ENCODE results near the gene MTRR.
A peak's percentile ranks its signal among the peaks of the same experiment; 100 is the strongest.

MTRR gene

GRCh38 chr5:7868773-7869473 lies at the start of gene MTRR, which contains the start of gene FASTKD3:
Gene MTRR (plus strand): TSS chr5:7869148. CDS start chr5:7870795, 1,647 bp downstream.
Gene FASTKD3 (minus strand): TSS chr5:7869031. CDS start chr5:7868083, 948 bp downstream.
- peaks cover 19% of the 10 kb centered on the region for H3K36me3 ChIP-seq (replicated peaks; ENCODE audit: low read depth, low read length)
- H3K79me2 ChIP-seq (ENCODE audit: low read length), result peaks cover 74% of the 10 kb centered on the region
- no peaks in the 10 kb centered on the region for H3K27me3 ChIP-seq (ENCODE audit: low read depth, low read length)
- H3K4me2 ChIP-seq (ENCODE audit: low read length), result peak within 1 kb of the TSS; percentile 88
- H2AFZ ChIP-seq (ENCODE audit: low read depth, low read length), result peak within 1 kb of the TSS; percentile 41
- no peaks in the 10 kb centered on the region for H3K9me3 ChIP-seq (ENCODE audit: insufficient read depth, low read length)
- peak within 1 kb of the TSS; percentile 91 for H3K9ac ChIP-seq (ENCODE audit: low read length)
- no peak for TF ChIP-seq EZH2phosphoT487 (IDR thresholded peaks at IDR 0.05; ENCODE audit: low read depth)
- TF ChIP-seq CTCF (IDR thresholded peaks at IDR 0.05; ENCODE audit: low read depth, low read length), result no peak
- peaks cover 40% of the 10 kb centered on the region for H4K20me1 ChIP-seq (ENCODE audit: insufficient read depth, low read length)
- peaks cover 43% of the 10 kb centered on the region for H3K4me1 ChIP-seq (ENCODE audit: low read length)
- peak within 1 kb of the TSS; percentile 54 for H3K27ac ChIP-seq (ENCODE audit: low read length)
- H3K4me3 ChIP-seq (ENCODE audit: low read length), result peak within 1 kb of the TSS; percentile 93

GRCh38 chr5:7822449-7822848 lies 46.5 kb upstream of the MTRR start:
- Histone ChIP-seq H2AFZ (ENCODE audit: low read depth, low read length) (no peak overlapping the region), H4K20me1 (ENCODE audit: insufficient read depth, low read length) (no peaks in the 10 kb centered on the region), H3K79me2 (ENCODE audit: low read length) (no peaks in the 10 kb centered on the region), H3K36me3 (replicated peaks; ENCODE audit: low read depth, low read length) (no peaks in the 10 kb centered on the region), H3K27ac (ENCODE audit: low read length) (no peak overlapping the region), H3K4me1 (ENCODE audit: low read length) (no peaks in the 10 kb centered on the region), H3K9ac (ENCODE audit: low read length) (no peak overlapping the region), H3K9me3 (ENCODE audit: insufficient read depth, low read length) (no peaks in the 10 kb centered on the region), H3K4me2 (ENCODE audit: low read length) (no peak overlapping the region), H3K27me3 (ENCODE audit: low read depth, low read length) (no peaks in the 10 kb centered on the region), H3K4me3 (ENCODE audit: low read length) (no peak overlapping the region)
- TF ChIP-seq EZH2phosphoT487 (IDR thresholded peaks at IDR 0.05; ENCODE audit: low read depth) (no peak), CTCF (IDR thresholded peaks at IDR 0.05; ENCODE audit: low read depth, low read length) (no peak)

- no peaks in the 10 kb centered on the region for H3K27me3 ChIP-seq (ENCODE audit: low read depth, low read length)
- no peak overlapping the region for H3K4me2 ChIP-seq (ENCODE audit: low read length)
- no peak overlapping the region for H3K27ac ChIP-seq (ENCODE audit: low read length)
- TF ChIP-seq EZH2phosphoT487 (IDR thresholded peaks at IDR 0.05; ENCODE audit: low read depth) (no peak), CTCF (IDR thresholded peaks at IDR 0.05; ENCODE audit: low read depth, low read length) (no peak)
- no peak overlapping the region for H3K4me3 ChIP-seq (ENCODE audit: low read length)
- no peaks in the 10 kb centered on the region for H4K20me1 ChIP-seq (ENCODE audit: insufficient read depth, low read length)
- H2AFZ ChIP-seq (ENCODE audit: low read depth, low read length), result no peak overlapping the region
- H3K36me3 ChIP-seq (replicated peaks; ENCODE audit: low read depth, low read length), result no peaks in the 10 kb centered on the region
- no peaks in the 10 kb centered on the region for H3K79me2 ChIP-seq (ENCODE audit: low read length)
- no peak overlapping the region for H3K9ac ChIP-seq (ENCODE audit: low read length)
- H3K9me3 ChIP-seq (ENCODE audit: insufficient read depth, low read length), result no peaks in the 10 kb centered on the region
- no peaks in the 10 kb centered on the region for H3K4me1 ChIP-seq (ENCODE audit: low read length)
Observed at GRCh38 chr5:7823594-7823993, 45.4 kb upstream of the MTRR start.

- no peaks in the 10 kb centered on the region for H3K79me2 ChIP-seq (ENCODE audit: low read length)
- H4K20me1 ChIP-seq (ENCODE audit: insufficient read depth, low read length), result no peaks in the 10 kb centered on the region
- TF ChIP-seq CTCF (IDR thresholded peaks at IDR 0.05; ENCODE audit: low read depth, low read length) (no peak), EZH2phosphoT487 (IDR thresholded peaks at IDR 0.05; ENCODE audit: low read depth) (no peak)
- no peak overlapping the region for H3K4me3 ChIP-seq (ENCODE audit: low read length)
- no peak overlapping the region for H2AFZ ChIP-seq (ENCODE audit: low read depth, low read length)
- no peak overlapping the region for H3K27ac ChIP-seq (ENCODE audit: low read length)
- no peaks in the 10 kb centered on the region for H3K27me3 ChIP-seq (ENCODE audit: low read depth, low read length)
- H3K4me1 ChIP-seq (ENCODE audit: low read length), result no peaks in the 10 kb centered on the region
- no peaks in the 10 kb centered on the region for H3K9me3 ChIP-seq (ENCODE audit: insufficient read depth, low read length)
- H3K36me3 ChIP-seq (replicated peaks; ENCODE audit: low read depth, low read length), result no peaks in the 10 kb centered on the region
- H3K9ac ChIP-seq (ENCODE audit: low read length), result no peak overlapping the region
- H3K4me2 ChIP-seq (ENCODE audit: low read length), result no peak overlapping the region
Observed at GRCh38 chr5:7824995-7825394, 44.0 kb upstream of the MTRR start.

All from OCI-LY3 (cell line).